Activated T-cell treated with anti-CD3 and anti-CD28 coated beads, Interleukin-2, amount 50 U/mL, for 72 hours (primary cell): ENCODE results near the gene MINDY4. TPM values are rescaled to one million over a fixed set of nuclear protein-coding genes. Genes with fewer than 3 reads are reported as not detected.

Source experiments
- ATAC-seq, 2 donors: fragments of 150-1000 bp; cut with Tn5 transposase; replicated peaks in 1 of 2; 2 replicates each; pipeline ENCODE4 v1.10.0; 2021; ENCODE audit warnings: moderate library complexity in 2 of 2, mild to moderate bottlenecking in 1 of 2
- DNase-seq, 2 donors: peaks; one replicate each; pipeline ENCODE4 v3.0.0; 2021 to 2022; ENCODE audit warnings: mixed read lengths in 1 of 2
- H3K27ac Mint-ChIP-seq: one replicate; pipeline ENCODE4 v1.8.0; 2022; ENCODE audit warnings: mild to moderate bottlenecking, moderate library complexity, mixed read lengths
- H3K27me3 Mint-ChIP-seq: one replicate; pipeline ENCODE4 v1.8.0; 2022; ENCODE audit warnings: low read depth, mixed read lengths
- H3K36me3 Mint-ChIP-seq, 2 donors: one replicate each; pipeline ENCODE4 v1.8.0; 2022; ENCODE audit warnings: mixed read lengths in 2 of 2, mild to moderate bottlenecking in 1 of 2; ENCODE audit not compliant: insufficient read depth in 2 of 2
- H3K4me1 Mint-ChIP-seq: one replicate; pipeline ENCODE4 v1.8.0; 2022; ENCODE audit warnings: low read depth, mixed read lengths
- H3K4me3 Mint-ChIP-seq, 2 donors: one replicate each; pipeline ENCODE4 v1.8.0; 2022; ENCODE audit warnings: mild to moderate bottlenecking in 2 of 2, mixed read lengths in 2 of 2, moderate library complexity in 2 of 2
- H3K9me3 Mint-ChIP-seq, 2 donors: one replicate each; pipeline ENCODE4 v1.8.0; 2022; ENCODE audit warnings: mixed read lengths in 2 of 2
- total RNA-seq, 2 donors: library from RNA; stranded (reverse); gene quantifications; one replicate each; pipeline ENCODE4 v1.2.3, GENCODE V29; 2022

MINDY4 gene
- total RNA-seq, 2 donors from 2014 or later = 1.1 to 1.9 TPM

DNA sequence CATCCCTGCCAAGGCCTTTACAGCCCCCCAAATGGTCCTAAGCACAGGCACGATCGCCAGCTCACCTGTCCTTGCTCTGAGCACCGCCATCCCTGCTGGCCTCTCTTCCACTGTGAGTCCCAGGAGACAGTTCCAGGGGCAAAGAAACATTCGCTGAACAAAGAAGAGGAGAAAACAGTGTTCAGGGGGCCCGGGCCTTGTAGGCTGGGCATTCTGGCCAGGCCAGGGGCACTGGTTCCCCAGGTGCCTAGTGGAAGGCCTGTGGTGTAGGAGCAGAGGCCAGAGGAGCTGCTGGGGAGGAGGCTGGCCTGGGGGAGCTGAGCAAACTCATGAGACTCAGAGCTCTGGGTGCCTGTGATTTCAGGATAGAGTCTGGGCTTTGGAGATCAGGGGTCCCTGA, 163.0 kb downstream of the MINDY4 start:
- Mint-ChIP-seq H3K4me3 (no peak overlapping the region), H3K9me3 (no peaks in the 10 kb centered on the region), H3K27me3 (peaks cover 8% of the 10 kb centered on the region), H3K27ac (no peak overlapping the region), H3K4me1 (no peaks in the 10 kb centered on the region), H3K36me3 (no peaks in the 10 kb centered on the region)
- DNase-seq = no peak
- ATAC-seq = no peak

DNA sequence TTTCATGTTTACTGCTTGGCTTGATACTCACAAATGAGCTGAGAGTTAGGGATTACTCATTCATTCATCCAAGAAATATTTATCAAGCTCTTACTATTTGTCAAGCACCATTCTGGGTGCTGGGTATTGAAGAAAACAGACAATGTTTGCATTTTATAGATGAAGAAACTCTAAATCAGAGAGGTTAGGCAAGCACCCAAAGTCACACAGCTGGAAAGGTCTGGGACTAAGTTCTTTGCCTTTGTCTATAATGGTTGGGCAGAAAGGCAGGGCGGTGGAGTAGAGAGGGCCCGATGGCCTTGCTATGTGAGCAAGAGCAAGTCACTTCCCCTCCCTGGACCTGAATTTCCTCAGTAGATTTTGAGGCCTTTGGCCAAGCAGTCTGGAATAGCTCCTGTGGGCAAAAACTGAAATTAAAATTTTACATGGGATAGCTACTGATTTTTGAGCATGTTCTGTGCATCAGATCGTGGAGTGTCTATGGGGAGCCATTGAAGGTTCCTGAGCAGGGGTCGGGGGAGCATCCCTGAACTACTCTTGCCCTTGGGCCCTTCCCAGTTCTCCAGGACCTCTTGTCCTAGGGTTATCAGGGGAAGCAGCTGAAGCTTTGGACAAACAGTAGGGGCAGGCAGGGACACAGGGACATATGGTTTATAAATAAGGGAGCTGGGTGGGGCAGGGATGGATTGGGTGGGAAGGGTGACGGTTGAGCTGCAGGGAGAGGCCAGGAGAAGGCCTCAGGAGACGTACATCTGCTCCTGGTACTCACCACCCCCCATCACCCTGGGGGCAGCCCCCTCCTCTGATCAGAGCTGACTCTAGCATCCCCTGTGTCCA, 163.7 kb downstream of the MINDY4 start:
- no peak overlapping the region for H3K4me3 Mint-ChIP-seq
- H3K9me3 Mint-ChIP-seq = no peaks in the 10 kb centered on the region
- ATAC-seq (no peak), DNase-seq (no peak)
- no peaks in the 10 kb centered on the region for H3K36me3 Mint-ChIP-seq
- peaks cover 13% of the 10 kb centered on the region for H3K27me3 Mint-ChIP-seq
- H3K27ac Mint-ChIP-seq = no peak overlapping the region
- no peaks in the 10 kb centered on the region for H3K4me1 Mint-ChIP-seq

DNA sequence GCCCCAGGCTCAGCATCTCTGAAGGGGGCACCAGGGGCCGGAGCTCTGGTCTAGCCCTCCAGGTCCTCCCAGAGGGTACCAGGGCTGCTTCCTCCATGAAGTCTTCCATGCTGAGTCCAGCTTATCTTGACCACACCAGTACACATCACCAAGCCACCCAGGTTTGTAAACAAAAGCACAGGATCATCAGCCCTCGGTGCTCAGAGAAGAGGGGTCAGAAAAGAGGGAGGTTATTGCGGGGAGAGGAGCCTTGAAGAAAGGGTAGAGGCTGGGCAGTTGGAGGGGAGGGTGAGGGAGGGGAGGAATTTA, 164.3 kb downstream of the MINDY4 start:
- H3K27ac Mint-ChIP-seq = no peak overlapping the region
- no peak overlapping the region for H3K4me3 Mint-ChIP-seq
- no peak for DNase-seq
- H3K9me3 Mint-ChIP-seq = no peaks in the 10 kb centered on the region
- H3K4me1 Mint-ChIP-seq = no peaks in the 10 kb centered on the region
- H3K36me3 Mint-ChIP-seq = no peaks in the 10 kb centered on the region
- peaks cover 13% of the 10 kb centered on the region for H3K27me3 Mint-ChIP-seq
- no peak for ATAC-seq

DNA sequence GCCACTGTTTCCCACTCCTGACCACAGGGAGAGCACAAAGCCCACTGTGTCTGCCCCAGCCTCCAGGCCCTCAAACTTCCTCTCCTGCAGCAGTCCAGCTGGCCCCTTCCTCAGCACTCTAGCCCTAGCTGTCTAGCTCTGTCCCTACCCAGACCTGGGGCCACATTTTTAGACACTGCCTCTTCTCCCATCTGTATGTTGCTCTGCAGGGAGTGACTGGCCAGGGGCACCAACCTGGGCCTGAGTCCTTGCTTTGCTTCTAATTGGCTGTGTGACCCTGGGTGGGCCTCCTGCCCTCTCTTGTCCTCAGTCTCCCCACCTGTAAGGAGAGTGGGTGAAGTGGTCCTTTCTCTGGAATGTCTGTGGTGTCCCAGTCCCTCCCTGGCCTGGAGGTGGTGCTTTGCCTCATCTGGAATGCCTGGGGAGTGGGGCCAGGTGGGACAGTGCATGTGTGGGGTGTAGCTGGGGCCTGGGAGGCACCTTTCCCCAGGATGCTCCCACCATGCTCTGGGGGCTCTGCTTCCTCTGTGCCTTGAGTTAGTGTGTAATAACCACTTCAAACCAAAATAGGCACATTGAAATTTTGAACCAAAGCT, 165.5 kb downstream of the MINDY4 start:
- DNase-seq (no peak), ATAC-seq (no peak)
- H3K4me3 Mint-ChIP-seq = no peak overlapping the region
- no peaks in the 10 kb centered on the region for H3K9me3 Mint-ChIP-seq
- H3K27me3 Mint-ChIP-seq = peaks cover 20% of the 10 kb centered on the region
- H3K36me3 Mint-ChIP-seq = no peaks in the 10 kb centered on the region
- H3K27ac Mint-ChIP-seq = no peak overlapping the region
- no peaks in the 10 kb centered on the region for H3K4me1 Mint-ChIP-seq

DNA sequence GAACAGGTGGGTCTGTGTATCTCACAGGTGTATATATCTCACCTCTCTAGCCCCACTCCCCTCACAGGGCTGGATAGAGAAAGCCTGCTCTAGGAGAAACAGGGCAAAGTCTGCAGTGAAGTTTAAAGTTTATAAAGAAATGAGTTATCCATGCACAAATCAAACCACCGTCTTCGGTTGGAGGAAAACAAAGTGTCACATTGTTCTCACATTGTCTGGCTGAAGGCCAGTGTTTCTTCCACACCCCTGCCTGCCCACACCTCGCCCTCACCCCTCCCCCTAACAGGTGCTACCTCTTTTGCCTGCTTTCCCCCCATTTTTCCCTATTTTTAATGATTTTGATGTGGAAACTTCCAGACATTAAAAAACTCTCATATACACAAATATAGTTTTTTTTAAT, 166.2 kb downstream of the MINDY4 start:
- H3K4me1 Mint-ChIP-seq = no peaks in the 10 kb centered on the region
- H3K27ac Mint-ChIP-seq = no peak overlapping the region
- no peaks in the 10 kb centered on the region for H3K36me3 Mint-ChIP-seq
- ATAC-seq (no peak), DNase-seq (no peak)
- H3K4me3 Mint-ChIP-seq = no peak overlapping the region
- peaks cover 27% of the 10 kb centered on the region for H3K27me3 Mint-ChIP-seq
- no peaks in the 10 kb centered on the region for H3K9me3 Mint-ChIP-seq

DNA sequence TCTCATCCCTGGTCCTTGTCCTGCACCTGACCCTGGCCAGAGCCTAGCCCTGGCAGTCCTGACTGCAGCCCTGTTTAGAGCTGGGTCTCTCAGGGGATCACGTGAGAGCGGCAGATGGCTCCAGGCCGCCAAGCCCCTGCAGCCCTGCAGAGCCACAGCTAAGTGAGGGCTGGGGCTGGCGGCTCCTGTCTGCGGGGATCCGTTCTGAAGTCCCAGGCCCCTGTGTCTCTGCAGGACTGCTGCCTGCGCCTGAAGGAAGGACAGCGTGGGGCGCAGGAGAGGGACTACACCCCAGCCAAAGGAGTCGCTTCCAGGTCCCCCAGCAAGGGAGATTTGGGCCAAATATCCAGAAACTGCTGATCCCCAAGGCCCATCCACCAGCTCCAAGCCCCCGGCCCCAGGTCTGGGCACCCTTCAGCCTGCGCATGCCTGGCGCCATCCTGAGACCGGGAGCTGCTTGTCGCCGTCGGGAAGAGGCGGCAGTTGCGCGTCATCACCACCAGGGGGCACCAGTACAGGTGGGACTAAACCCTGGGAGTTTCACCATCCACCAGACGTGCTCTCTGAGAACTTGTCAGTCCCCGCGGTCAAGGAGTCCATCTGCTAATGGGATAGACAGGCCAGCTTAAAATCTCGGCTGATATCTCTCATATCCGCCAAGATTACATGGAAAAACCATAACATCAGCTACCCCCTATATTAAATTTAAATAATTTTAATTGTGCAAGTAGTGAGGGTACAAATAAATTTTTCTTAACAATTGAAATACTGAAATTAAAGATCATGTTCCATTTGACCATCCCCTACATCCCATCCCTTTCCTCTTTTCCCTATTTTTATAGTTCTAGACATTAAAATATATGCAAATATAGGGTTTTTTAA, 167.5 kb downstream of the MINDY4 start:
- H3K9me3 Mint-ChIP-seq = no peaks in the 10 kb centered on the region
- no peak overlapping the region for H3K4me3 Mint-ChIP-seq
- peak; percentile 57 to 68 for ATAC-seq
- H3K27ac Mint-ChIP-seq = no peak overlapping the region
- H3K27me3 Mint-ChIP-seq = peaks cover 28% of the 10 kb centered on the region
- no peaks in the 10 kb centered on the region for H3K4me1 Mint-ChIP-seq
- DNase-seq = peak; percentile 72 to 77
- no peaks in the 10 kb centered on the region for H3K36me3 Mint-ChIP-seq

DNA sequence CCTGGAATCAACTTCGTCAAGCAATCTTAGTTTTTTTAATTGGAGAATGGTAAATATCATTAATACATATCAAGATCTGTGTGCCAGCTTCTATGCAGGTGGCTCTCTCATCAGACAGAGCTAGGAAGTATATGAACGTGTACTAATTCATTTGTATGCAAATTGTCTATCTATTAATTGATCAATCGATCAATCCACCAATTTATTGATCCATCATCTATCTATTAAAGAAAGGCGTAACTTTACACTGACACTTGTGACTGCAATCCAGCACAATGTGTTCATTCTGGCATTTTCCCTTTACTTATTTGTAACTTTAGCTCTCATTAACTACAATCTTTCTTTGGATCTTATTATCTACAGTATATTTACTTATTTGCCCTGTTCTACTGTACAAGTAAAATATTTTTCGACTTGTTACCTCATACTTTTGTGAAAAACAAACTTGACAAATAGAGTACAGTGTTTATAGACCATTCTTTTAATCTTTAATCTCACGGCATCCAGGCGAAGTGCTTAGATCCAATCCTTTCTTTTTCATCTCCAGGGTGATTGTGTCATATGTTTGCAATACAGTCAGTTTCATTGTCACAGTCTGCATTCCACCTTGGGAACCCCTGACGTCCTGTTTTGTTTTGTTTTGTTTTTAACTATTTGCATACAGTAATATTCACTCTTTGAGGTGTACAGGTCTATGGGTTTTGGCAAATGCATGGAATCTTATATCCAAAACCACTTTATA, 170.5 kb downstream of the MINDY4 start:
- ATAC-seq (no peak), DNase-seq (no peak)
- Mint-ChIP-seq H3K9me3 (peaks cover 2% of the 10 kb centered on the region in 2 donors), H3K4me3 (no peak overlapping the region), H3K4me1 (no peaks in the 10 kb centered on the region), H3K27ac (no peak overlapping the region), H3K27me3 (peaks cover 35% of the 10 kb centered on the region), H3K36me3 (peaks cover 0 to 1% of the 10 kb centered on the region in 2 donors)

Other genes starting within 250 kb of the MINDY4 start
- gene GARS1, start 176.5 kb upstream of the MINDY4 start, total RNA-seq = 100 to 1,000 TPM; 526 to 609 TPM
- gene CRHR2, start 89.0 kb upstream of the MINDY4 start, total RNA-seq = not detected
- gene INMT, start 19.3 kb upstream of the MINDY4 start, total RNA-seq = under 1 TPM in 1 of 2 donors, not detected in 1; 0.53 TPM
- under 1 TPM; 0.60 to 0.72 TPM for gene AQP1, start 140.4 kb downstream of the MINDY4 start, total RNA-seq
- not detected for gene GHRHR, start 192.5 kb downstream of the MINDY4 start, total RNA-seq